OCI-LY3 (cell line): ENCODE data around the gene METTL21C.
A peak's percentile ranks its signal among the peaks of the same experiment; 100 is the strongest.

Experiments used
- H2AFZ ChIP-seq: fragments of 200-600, 300-600 bp; shearing (Covaris generic); 2 replicates; pipeline ENCODE4 v1.6.0; 2014; ENCODE audit warnings: antibody characterized with exemption, low read depth, low read length
- H3K27ac ChIP-seq: fragments of 200-600, 300-600 bp; sonication (generic); 2 replicates; pipeline ENCODE4 v1.5.1; 2014; ENCODE audit warnings: mild to moderate bottlenecking, low read length, moderate library complexity, mixed read lengths
- H3K27me3 ChIP-seq: fragments of 200-600, 300-600 bp; sonication (generic); 2 replicates; pipeline ENCODE4 v1.6.1; 2014; ENCODE audit warnings: low read depth, low read length, mixed read lengths
- H3K36me3 ChIP-seq: fragments of 200-600, 300-600 bp; sonication (generic); replicated peaks from 2 replicates; pipeline ENCODE3; 2014; ENCODE audit warnings: low read depth, low read length, mixed read lengths
- H3K4me1 ChIP-seq: fragments of 300-600, 200-600 bp; sonication (generic); 2 replicates; pipeline ENCODE4 v1.6.1; 2014; ENCODE audit warnings: low read length, mixed read lengths
- H3K4me2 ChIP-seq: fragments of 200-600, 300-600 bp; sonication (generic); 2 replicates; pipeline ENCODE4 v1.6.1; 2014; ENCODE audit warnings: low read length, mixed read lengths
- H3K4me3 ChIP-seq: fragments of 300-600, 200-600 bp; sonication (generic); 2 replicates; pipeline ENCODE4 v1.5.1; 2014; ENCODE audit warnings: antibody characterized with exemption, mild to moderate bottlenecking, low read length, moderate library complexity
- H3K79me2 ChIP-seq: fragments of 300-600, 200-600 bp; shearing (Covaris generic); 2 replicates; pipeline ENCODE4 v1.6.1; 2014; ENCODE audit warnings: mild to moderate bottlenecking, low read length, mixed read lengths
- H3K9ac ChIP-seq: fragments of 300-600, 200-600 bp; shearing (Covaris generic); 2 replicates; pipeline ENCODE4 v1.6.0; 2014; ENCODE audit warnings: mild to moderate bottlenecking, low read length, moderate library complexity
- H3K9me3 ChIP-seq: fragments of 200-600, 300-600 bp; shearing (Covaris generic); 2 replicates; pipeline ENCODE4 v1.6.1; 2014; ENCODE audit warnings: low read length, mixed read lengths; ENCODE audit not compliant: insufficient read depth
- H4K20me1 ChIP-seq: fragments of 200-600, 300-600 bp; sonication (generic); 2 replicates; pipeline ENCODE4 v1.6.1; 2016; ENCODE audit warnings: low read length, mixed read lengths; ENCODE audit not compliant: insufficient read depth
- CTCF ChIP-seq: fragments of 200-600, 300-600 bp; sonication (generic); IDR thresholded peaks from 2 replicates; pipeline ENCODE4 v1.5.1; 2014; ENCODE audit warnings: antibody characterized with exemption, low read length, low read depth
- EZH2phosphoT487 ChIP-seq: fragments of 200-600 bp; shearing (Covaris generic); IDR thresholded peaks from 2 replicates; pipeline ENCODE4 v1.6.1; 2018; ENCODE audit warnings: antibody characterized with exemption, mixed run types, low read depth

METTL21C gene

GRCh38 chr13:102678339-102679107, 16.3 kb downstream of the METTL21C start:
- Histone ChIP-seq H3K4me3 (no peak overlapping the region), H3K4me2 (peak overlapping the region; percentile 29), H3K4me1 (peaks cover 51% of the 10 kb centered on the region), H2AFZ (no peak overlapping the region), H3K27ac (peak overlapping the region; percentile 29), H3K9ac (no peak overlapping the region), H3K36me3 (peaks cover 64% of the 10 kb centered on the region), H3K27me3 (no peaks in the 10 kb centered on the region), H3K9me3 (no peaks in the 10 kb centered on the region), H3K79me2 (no peaks in the 10 kb centered on the region), H4K20me1 (peaks cover 7% of the 10 kb centered on the region; the same call in 1 of the 2 replicates)
- TF ChIP-seq EZH2phosphoT487 (no peak), CTCF (no peak)

- Histone ChIP-seq H3K9ac (no peak overlapping the region), H3K27me3 (no peaks in the 10 kb centered on the region), H3K27ac (no peak overlapping the region), H3K4me2 (no peak overlapping the region), H2AFZ (no peak overlapping the region), H3K9me3 (no peaks in the 10 kb centered on the region), H3K79me2 (no peaks in the 10 kb centered on the region), H3K4me3 (no peak overlapping the region), H3K36me3 (peaks cover 62% of the 10 kb centered on the region), H3K4me1 (peaks cover 40% of the 10 kb centered on the region), H4K20me1 (peaks cover 7% of the 10 kb centered on the region; the same call in 1 of the 2 replicates)
- TF ChIP-seq CTCF: no peak
- TF ChIP-seq EZH2phosphoT487: no peak
Measured at GRCh38 chr13:102677122-102677521, 17.7 kb downstream of the METTL21C start.

- H3K4me2 ChIP-seq: no peak overlapping the region
- no peak overlapping the region for H3K9ac ChIP-seq
- H3K27ac ChIP-seq: no peak overlapping the region
- peaks cover 58% of the 10 kb centered on the region for H3K36me3 ChIP-seq
- H3K27me3 ChIP-seq: no peaks in the 10 kb centered on the region
- H3K4me1 ChIP-seq: peaks cover 20% of the 10 kb centered on the region
- no peaks in the 10 kb centered on the region for H3K79me2 ChIP-seq
- TF ChIP-seq CTCF: no peak
- TF ChIP-seq EZH2phosphoT487: no peak
- H3K9me3 ChIP-seq: 0 out of 2 replicates have a peak, but pooled peaks cover 3% of the 10 kb centered on the region
- peaks cover 3% of the 10 kb centered on the region; the same call in 1 of the 2 replicates for H4K20me1 ChIP-seq
- no peak overlapping the region for H2AFZ ChIP-seq
- no peak overlapping the region for H3K4me3 ChIP-seq
Measured at GRCh38 chr13:102675115-102675514, 19.7 kb downstream of the METTL21C start.

- no peak overlapping the region for H3K4me2 ChIP-seq
- no peaks in the 10 kb centered on the region for H3K27me3 ChIP-seq
- no peak overlapping the region for H2AFZ ChIP-seq
- TF ChIP-seq EZH2phosphoT487 (no peak), CTCF (no peak)
- no peak overlapping the region for H3K27ac ChIP-seq
- peaks cover 6% of the 10 kb centered on the region; the same call in 1 of the 2 replicates for H3K9me3 ChIP-seq
- peaks cover 10% of the 10 kb centered on the region for H3K4me1 ChIP-seq
- no peaks in the 10 kb centered on the region for H3K79me2 ChIP-seq
- no peak overlapping the region for H3K9ac ChIP-seq
- peaks cover 74% of the 10 kb centered on the region for H3K36me3 ChIP-seq
- H4K20me1 ChIP-seq: no peaks in the 10 kb centered on the region
- H3K4me3 ChIP-seq: no peak overlapping the region
Measured at GRCh38 chr13:102670130-102670529, 24.7 kb downstream of the METTL21C start.
